Measurements from ENCODE around the gene TSFM.
A peak's percentile ranks its signal among the peaks of the same experiment; 100 is the strongest.

Gene TSFM

DNA sequence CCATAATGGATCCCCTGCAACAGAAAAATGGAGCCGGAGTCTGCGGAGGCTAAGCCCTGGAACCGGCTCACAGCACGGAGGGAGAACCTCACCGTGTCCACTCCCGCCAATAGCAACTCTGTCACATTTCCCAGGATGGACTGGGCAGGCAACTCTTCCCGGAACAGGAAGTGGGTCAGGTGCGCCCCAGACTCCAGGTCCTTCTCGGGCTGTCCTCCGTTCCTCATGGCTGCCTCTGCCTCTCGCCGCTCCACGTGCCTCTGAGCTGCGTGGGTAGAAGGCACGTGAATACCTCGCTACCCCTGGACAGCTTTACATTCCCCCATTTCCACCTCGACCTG lies 18.0 kb upstream of the TSFM start:
- ChIA-PET CTCF (interaction anchor here (0.6 to 5.4 kb wide), 10 partner anchors 8 to 142 kb away, joined by 3 to 44 read pairs (median 3); no protein-coding TSS in a partner anchor), POLR2A (no interaction called here)
- TF ChIP-seq, protein P1, sequence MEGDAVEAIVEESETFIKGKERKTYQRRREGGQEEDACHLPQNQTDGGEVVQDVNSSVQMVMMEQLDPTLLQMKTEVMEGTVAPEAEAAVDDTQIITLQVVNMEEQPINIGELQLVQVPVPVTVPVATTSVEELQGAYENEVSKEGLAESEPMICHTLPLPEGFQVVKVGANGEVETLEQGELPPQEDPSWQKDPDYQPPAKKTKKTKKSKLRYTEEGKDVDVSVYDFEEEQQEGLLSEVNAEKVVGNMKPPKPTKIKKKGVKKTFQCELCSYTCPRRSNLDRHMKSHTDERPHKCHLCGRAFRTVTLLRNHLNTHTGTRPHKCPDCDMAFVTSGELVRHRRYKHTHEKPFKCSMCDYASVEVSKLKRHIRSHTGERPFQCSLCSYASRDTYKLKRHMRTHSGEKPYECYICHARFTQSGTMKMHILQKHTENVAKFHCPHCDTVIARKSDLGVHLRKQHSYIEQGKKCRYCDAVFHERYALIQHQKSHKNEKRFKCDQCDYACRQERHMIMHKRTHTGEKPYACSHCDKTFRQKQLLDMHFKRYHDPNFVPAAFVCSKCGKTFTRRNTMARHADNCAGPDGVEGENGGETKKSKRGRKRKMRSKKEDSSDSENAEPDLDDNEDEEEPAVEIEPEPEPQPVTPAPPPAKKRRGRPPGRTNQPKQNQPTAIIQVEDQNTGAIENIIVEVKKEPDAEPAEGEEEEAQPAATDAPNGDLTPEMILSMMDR (IDR thresholded peaks at IDR 0.05; ENCODE audit: insufficient read depth, low read length, missing control alignments) = no peak
- DNase-seq (ENCODE audit: low read depth, low spot score) = no peak
- peak overlapping the region; percentile 46 for H3K4me3 ChIP-seq (ENCODE audit: low read depth, low read length)

DNA sequence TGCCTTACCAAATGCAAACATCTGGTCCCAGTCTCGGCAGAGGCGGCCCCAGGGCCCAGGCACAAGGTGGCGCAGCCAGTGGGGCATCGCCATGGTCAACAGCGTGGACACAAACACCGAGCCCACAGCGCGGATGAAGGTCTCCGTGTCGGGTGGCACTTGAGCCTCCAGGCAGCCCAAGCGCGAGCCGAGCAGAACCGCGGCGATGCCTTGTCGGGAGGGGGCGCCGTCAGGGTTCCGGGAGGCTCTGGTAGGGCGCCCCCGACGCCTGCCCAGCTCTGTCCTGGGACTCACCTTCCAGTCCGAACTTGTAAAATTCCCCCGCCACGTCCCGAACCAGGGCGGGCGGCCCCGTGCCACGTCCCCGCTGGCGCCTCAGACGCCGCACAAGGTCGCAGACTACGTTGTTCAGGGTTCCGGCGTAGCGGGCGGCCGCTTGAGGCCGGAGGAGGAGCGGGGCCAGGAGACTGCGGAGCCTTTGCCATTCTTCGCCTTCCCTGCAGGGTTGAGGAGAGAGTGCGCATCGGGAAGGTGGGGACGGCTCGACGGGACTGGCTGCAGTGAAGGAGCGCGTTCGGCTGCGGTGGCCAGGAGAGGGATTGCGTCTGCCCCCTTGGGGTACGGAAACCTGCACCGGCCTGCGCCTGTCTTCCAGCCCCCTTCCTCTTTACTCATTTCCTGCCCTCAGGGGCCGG lies 17.4 kb upstream of the TSFM start:
- no peak for DNase-seq (ENCODE audit: low read depth, low spot score)

GRCh38 chr12:57765698-57766463 lies 16.7 kb upstream of the TSFM start:
- ChIA-PET POLR2A (interaction anchor here (0.7 kb wide), 1 partner anchor 137 kb away, joined by 3 read pairs; no protein-coding TSS in a partner anchor), CTCF (interaction anchor here (0.9 to 5.4 kb wide), 5 partner anchors 10 to 183 kb away, joined by 3 to 44 read pairs (median 4); partner anchors contain the start of gene TSFM)
- TF ChIP-seq, protein P1 (IDR thresholded peaks at IDR 0.05; ENCODE audit: insufficient read depth, low read length, missing control alignments) = no peak
- peak overlapping the region; percentile 40 for H3K4me3 ChIP-seq (ENCODE audit: low read depth, low read length)
- no peak for DNase-seq (ENCODE audit: low read depth, low spot score)

More for the DNA sequence above, 17.4 kb upstream of the TSFM start:
- H3K4me3 ChIP-seq (ENCODE audit: low read depth, low read length) = peak overlapping the region; percentile 46
- ChIA-PET POLR2A (no interaction called here), CTCF (interaction anchor here (0.6 to 5.4 kb wide), 11 partner anchors 9 to 141 kb away, joined by 3 to 44 read pairs (median 3); no protein-coding TSS in a partner anchor)
- TF ChIP-seq, protein P1 (IDR thresholded peaks at IDR 0.05; ENCODE audit: insufficient read depth, low read length, missing control alignments) = peak; percentile 57

- ChIA-PET CTCF (interaction anchor here (0.8 to 5.4 kb wide), 10 partner anchors 8 to 184 kb away, joined by 3 to 44 read pairs (median 4); partner anchors contain the start of gene TSFM), POLR2A (interaction anchor here (0.7 kb wide), 1 partner anchor 136 kb away, joined by 3 read pairs; no protein-coding TSS in a partner anchor)
- H3K4me3 ChIP-seq (ENCODE audit: low read depth, low read length) = peak within 1 kb of the TSS; percentile 40
Measured at GRCh38 chr12:57766464-57767304, 15.9 kb upstream of the TSFM start, which contains the start of gene CYP27B1. Gene CYP27B1, minus strand, starts transcription at chr12:57767078. Its CDS starts 37 bp downstream, at chr12:57767041.

GRCh38 chr12:57767305-57767698 lies 15.3 kb upstream of the TSFM start:
- POLR2A ChIA-PET = no interaction called here
- no peak overlapping the region for H3K4me3 ChIP-seq (ENCODE audit: low read depth, low read length)
- CTCF ChIA-PET = interaction anchor here (0.6 to 5.4 kb wide), 9 partner anchors 8 to 176 kb away, joined by 3 to 44 read pairs (median 4); partner anchors contain the start of gene TSFM
- no peak for DNase-seq (ENCODE audit: low read depth, low spot score)
- TF ChIP-seq, protein P1 (IDR thresholded peaks at IDR 0.05; ENCODE audit: insufficient read depth, low read length, missing control alignments) = no peak

More at GRCh38 chr12:57766464-57767304, 15.9 kb upstream of the TSFM start, which contains the start of gene CYP27B1:
- TF ChIP-seq, protein P1 (IDR thresholded peaks at IDR 0.05; ENCODE audit: insufficient read depth, low read length, missing control alignments) = no peak
- no peak for DNase-seq (ENCODE audit: low read depth, low spot score)
